ENCODE measurements around the gene MFAP4.

The MFAP4 gene

DNA sequence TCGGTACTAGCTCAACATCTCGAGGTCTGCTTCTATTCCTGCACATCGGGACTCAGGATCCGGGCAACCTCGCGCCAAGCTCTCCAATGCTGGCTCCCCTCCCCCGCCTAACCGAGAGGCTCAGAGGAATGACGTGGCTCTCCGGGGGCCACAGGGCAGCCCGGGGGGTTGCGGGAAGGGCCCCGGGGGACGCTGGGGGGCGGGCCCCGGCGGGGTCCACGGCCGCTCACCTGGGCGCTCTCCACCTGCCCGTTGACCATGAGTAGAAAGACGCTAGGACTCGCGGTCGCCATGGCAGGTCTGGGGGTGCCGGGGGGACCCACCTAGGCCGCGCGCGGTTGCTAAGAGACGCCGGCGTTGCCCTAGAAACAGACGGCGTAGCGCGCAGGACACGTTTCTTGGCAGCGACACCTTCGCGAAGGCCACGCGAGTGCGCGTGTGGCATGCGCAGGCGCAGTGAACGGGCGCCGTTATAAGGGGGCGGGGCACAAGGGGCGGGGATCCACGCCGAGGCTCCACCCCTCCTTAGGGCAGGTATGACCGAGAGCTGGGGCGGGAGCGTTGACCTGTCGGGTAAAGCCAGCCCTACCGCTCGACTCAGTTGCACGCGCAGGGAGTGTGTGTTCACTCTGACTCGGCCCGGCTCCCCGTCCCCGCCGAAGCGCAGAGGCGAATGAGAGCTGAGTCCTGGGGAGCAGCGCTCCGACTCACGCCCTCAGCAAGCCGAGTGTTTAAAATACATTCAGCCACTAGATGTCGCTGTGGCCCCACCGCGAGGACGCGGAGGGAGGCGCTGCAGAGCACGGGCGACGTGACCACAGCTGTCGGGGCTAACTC lies 24.5 kb downstream of the MFAP4 start, which contains the start of gene B9D1:
Gene B9D1, minus strand, starts transcription at position 447 of the 837 bp plus-strand sequence. Its CDS starts 154 bp downstream, at position 293.
- in situ Hi-C loops (cut with MboI; ENCODE audit: low sequenced_read_pairs, unreplicated experiment) = loop anchor here (10.0 kb wide), 2 partner anchors 92 to 402 kb away; no protein-coding TSS in a partner anchor
- DNase-seq (ENCODE audit: low spot score) = peak; percentile 99
- TF ChIP-seq, protein P1, sequence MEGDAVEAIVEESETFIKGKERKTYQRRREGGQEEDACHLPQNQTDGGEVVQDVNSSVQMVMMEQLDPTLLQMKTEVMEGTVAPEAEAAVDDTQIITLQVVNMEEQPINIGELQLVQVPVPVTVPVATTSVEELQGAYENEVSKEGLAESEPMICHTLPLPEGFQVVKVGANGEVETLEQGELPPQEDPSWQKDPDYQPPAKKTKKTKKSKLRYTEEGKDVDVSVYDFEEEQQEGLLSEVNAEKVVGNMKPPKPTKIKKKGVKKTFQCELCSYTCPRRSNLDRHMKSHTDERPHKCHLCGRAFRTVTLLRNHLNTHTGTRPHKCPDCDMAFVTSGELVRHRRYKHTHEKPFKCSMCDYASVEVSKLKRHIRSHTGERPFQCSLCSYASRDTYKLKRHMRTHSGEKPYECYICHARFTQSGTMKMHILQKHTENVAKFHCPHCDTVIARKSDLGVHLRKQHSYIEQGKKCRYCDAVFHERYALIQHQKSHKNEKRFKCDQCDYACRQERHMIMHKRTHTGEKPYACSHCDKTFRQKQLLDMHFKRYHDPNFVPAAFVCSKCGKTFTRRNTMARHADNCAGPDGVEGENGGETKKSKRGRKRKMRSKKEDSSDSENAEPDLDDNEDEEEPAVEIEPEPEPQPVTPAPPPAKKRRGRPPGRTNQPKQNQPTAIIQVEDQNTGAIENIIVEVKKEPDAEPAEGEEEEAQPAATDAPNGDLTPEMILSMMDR (IDR thresholded peaks at IDR 0.05; ENCODE audit: borderline replicate concordance, control extremely low read depth, extremely low read depth, insufficient read depth, missing control alignments) = peak; percentile 99

DNA sequence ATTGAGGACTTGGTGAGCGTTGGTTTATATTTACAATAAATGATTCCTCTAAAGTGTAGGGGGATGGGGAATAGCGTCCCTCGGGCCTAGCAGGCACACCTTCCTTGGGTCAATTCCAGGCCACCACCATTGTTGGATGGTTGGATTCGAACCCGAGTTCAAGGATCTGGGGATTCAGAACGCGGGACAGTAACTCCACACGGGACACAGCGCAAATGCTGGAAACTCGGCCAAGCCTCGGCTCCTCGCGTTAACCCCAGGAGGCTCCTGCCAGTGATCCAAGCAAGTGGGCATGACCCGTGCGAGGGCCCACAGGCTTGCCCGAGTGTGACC lies 25.1 kb downstream of the MFAP4 start:
- in situ Hi-C loops (cut with MboI; ENCODE audit: low sequenced_read_pairs, unreplicated experiment) = loop anchor here (10.0 kb wide), 2 partner anchors 93 to 403 kb away; no protein-coding TSS in a partner anchor
- DNase-seq (ENCODE audit: low spot score) = no peak
- TF ChIP-seq, protein P1 (IDR thresholded peaks at IDR 0.05; ENCODE audit: borderline replicate concordance, control extremely low read depth, extremely low read depth, insufficient read depth, missing control alignments) = no peak

DNA sequence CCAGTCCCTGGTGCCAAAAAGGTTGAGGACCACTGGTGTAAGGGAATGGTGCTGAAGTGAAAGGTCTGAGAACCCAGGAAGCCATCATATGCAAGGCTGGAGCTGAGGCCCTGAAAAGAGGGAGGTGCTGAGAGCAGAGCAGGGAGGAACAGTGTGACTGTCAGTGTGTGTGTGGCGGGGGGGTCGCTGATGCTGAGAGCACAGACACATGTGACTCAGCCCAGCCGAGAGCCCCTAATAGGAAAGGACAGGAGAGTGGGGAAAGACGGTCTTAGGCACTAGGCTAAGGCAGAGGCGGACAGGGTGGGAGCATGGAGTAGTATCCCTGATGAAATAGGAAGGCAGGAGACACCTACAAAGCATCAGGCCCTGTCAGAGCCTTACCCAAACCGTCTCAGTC lies 25.7 kb downstream of the MFAP4 start:
- TF ChIP-seq, protein P1 (IDR thresholded peaks at IDR 0.05; ENCODE audit: borderline replicate concordance, control extremely low read depth, extremely low read depth, insufficient read depth, missing control alignments) = no peak
- in situ Hi-C loops (cut with MboI; ENCODE audit: low sequenced_read_pairs, unreplicated experiment) = loop anchor here (10.0 kb wide), 2 partner anchors 93 to 403 kb away; no protein-coding TSS in a partner anchor
- no peak for DNase-seq (ENCODE audit: low spot score)

DNA sequence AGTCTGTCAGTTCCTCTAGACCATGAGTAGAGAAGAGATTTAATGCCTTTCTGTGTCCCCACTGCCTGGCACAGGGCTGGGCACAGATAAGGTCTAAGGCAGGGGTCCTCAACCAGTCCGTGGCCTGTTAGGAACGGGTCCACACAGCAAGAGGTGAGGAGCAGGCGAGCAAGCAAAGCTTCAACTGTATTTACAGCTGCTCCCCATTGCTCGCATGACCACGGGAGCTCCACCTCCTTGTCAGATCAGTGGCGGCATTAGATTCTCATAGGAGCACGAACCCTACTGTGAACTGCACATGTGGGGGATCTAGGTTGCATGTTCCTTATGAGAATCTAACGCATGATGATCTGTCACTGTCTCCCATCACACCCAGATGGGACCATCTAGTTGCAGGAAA lies 26.2 kb downstream of the MFAP4 start:
- no peak for DNase-seq (ENCODE audit: low spot score)
- in situ Hi-C loops (cut with MboI; ENCODE audit: low sequenced_read_pairs, unreplicated experiment) = loop anchor here (10.0 kb wide), 2 partner anchors 94 to 404 kb away; no protein-coding TSS in a partner anchor

GRCh38 chr17:19359856-19360255 lies 27.1 kb downstream of the MFAP4 start:
- in situ Hi-C loops (cut with MboI; ENCODE audit: low sequenced_read_pairs, unreplicated experiment) = loop anchor here (10.0 kb wide), 2 partner anchors 95 to 405 kb away; no protein-coding TSS in a partner anchor
- DNase-seq (ENCODE audit: low spot score) = no peak
- TF ChIP-seq, protein P1 (IDR thresholded peaks at IDR 0.05; ENCODE audit: borderline replicate concordance, control extremely low read depth, extremely low read depth, insufficient read depth, missing control alignments) = no peak

More for the DNA sequence above, 26.2 kb downstream of the MFAP4 start:
- TF ChIP-seq, protein P1 (IDR thresholded peaks at IDR 0.05; ENCODE audit: borderline replicate concordance, control extremely low read depth, extremely low read depth, insufficient read depth, missing control alignments) = no peak

DNA sequence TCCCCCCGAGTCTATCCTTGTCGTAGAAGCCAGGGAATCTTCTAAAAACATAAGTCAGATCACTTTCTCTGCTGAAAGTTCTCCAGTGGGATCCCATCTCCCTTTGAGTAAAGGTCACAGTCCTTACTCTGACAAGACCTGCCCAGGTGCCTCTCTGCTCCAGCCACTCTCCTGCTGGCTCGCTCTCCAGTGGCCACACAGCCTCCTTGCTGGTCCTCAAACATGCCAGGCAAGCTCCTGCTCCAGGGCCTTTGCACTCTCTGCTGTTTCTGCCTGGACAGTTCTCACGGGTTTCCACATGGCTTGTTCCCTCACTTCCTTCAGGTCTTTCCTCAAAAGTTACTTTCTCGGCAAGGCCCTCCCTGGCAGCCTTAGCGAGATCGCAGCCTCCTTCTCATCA lies 27.8 kb downstream of the MFAP4 start:
- TF ChIP-seq, protein P1 (IDR thresholded peaks at IDR 0.05; ENCODE audit: borderline replicate concordance, control extremely low read depth, extremely low read depth, insufficient read depth, missing control alignments) = no peak

More for the DNA sequence above, 27.8 kb downstream of the MFAP4 start:
- in situ Hi-C loops (cut with MboI; ENCODE audit: low sequenced_read_pairs, unreplicated experiment) = no loop called here
- DNase-seq (ENCODE audit: low spot score) = no peak
